NCI-H146 treated with DMSO at 0.1 percent for 48 hours (cell line): ENCODE results near the gene HIVEP1.
"Not testable (repeated sequence)": the region's sequence is repeated elsewhere in the genome, so short reads cannot be mapped to it uniquely, and the experiment has no call there.

Source experiments
- DNase-seq: peaks from one replicate; lab custom pipeline; 2025; ENCODE audit not compliant: unreplicated experiment; lab: John Stamatoyannopoulos, UW

The HIVEP1 gene

DNA sequence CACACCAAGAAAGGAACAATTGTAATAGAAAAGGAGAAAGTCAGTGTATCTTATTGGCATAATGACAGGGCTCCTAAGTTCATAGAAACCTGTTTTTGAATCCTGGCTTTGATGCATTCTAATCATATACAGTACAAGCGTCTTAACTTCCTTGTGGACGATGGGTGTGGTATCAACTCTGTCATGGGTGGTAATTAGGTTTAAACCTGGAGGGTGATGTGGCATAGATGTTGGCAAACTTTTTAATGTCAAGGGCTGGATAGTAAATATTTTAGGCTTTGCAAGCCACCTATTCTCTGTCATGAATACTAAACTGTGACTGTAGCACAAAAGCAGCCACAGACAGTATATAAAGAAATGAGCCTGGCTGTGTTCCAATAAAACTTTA lies 139.3 kb downstream of the HIVEP1 start:
- no peak for DNase-seq

DNA sequence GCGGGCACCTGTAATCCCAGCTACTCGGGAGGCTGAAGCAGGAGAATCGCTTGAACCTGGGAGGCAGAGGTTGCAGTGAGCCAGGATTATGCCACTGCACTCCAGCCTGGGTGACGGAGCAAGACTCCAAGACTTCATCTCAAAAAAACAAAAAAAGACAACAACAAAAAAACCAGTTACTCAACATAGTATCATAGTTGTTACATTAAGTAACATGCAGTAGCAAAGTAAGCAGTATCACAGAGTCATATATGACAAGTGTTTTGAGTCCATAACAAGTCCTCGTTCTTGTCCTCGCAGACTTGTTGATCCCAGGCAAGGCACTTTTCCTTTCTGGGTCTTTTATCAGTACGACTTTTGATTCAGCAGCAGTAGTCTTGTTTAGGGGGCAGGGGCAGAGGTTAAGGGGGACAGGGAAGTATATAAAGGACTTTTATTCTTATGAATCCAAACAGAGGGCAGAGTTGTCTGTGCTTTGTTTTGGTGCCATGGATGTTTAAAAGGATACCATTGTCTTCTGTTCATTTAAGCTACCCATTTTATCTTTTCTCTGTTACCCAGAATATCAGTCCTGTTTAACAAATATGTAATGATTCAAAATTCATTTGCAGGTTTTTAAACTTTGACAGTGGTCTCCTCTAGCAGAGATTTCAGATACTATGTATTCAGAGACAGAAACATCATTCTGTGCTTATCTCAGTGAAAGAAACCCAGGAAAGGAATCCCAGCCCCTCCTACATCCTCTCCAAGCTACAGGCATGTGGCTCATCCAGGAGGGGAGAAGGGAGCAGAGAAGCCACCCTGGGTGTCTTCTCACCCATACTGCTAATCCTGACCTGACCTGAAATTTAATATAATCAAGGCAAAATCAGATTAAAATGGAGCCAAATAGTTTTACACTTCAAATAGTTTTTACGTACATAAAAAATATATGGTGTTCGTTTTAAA lies 140.2 kb downstream of the HIVEP1 start:
- DNase-seq: no peak

DNA sequence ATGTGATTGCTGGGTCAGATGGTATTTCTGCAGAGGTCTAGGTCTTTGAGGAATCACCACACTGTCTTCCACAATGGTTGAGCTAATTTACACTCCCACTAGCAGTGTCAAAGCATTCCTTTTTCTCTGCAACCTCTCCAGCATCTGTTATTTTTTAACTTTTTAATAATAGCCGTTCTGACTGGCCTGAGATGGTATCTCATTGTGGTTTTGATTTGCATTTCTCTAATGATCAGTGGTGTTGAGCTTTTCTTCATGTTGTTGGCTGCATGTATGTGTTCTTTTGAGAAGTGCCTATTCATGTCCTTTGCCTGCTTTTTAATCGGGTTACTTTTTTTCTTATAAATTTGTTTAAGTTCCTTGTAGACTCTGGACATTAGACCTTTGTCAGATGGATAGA lies 143.7 kb downstream of the HIVEP1 start:
- DNase-seq: not testable (repeated sequence)

- DNase-seq: no peak
Observed at GRCh38 chr6:12158686-12159415, 146.7 kb downstream of the HIVEP1 start.

DNA sequence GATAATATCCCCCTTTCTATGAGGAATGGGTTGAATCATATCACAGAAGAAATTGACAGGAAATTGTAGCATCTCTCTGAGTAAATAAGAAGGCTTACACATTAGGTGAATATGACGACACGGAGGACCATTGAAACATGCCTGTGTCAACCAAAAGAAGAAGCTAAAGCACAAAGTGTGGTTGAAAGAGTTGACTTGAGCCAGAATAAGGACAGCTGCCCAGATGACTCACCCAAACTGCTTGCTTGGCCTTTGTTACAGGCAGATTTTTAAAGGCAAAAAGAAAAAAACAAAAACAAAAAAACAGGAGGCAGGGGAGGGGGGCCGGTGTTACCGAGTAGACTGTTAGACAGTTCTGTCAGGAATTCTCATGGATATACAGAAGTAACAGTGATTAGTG lies 148.2 kb downstream of the HIVEP1 start:
- DNase-seq: no peak

- DNase-seq: no peak
Observed at GRCh38 chr6:12162213-12162612, 150.1 kb downstream of the HIVEP1 start.

GRCh38 chr6:12163149-12163548 lies 151.0 kb downstream of the HIVEP1 start:
- DNase-seq: no peak

GRCh38 chr6:12163744-12164507 lies 151.8 kb downstream of the HIVEP1 start:
- no peak for DNase-seq

- no peak for DNase-seq
Observed at GRCh38 chr6:12164508-12164770, 152.3 kb downstream of the HIVEP1 start.

- no peak for DNase-seq
Observed at GRCh38 chr6:12165297-12165696, 153.2 kb downstream of the HIVEP1 start.

- no peak for DNase-seq
Observed at GRCh38 chr6:12165722-12166280, 153.7 kb downstream of the HIVEP1 start.

- no peak for DNase-seq
Observed at GRCh38 chr6:12169377-12169776, 157.3 kb downstream of the HIVEP1 start.

DNA sequence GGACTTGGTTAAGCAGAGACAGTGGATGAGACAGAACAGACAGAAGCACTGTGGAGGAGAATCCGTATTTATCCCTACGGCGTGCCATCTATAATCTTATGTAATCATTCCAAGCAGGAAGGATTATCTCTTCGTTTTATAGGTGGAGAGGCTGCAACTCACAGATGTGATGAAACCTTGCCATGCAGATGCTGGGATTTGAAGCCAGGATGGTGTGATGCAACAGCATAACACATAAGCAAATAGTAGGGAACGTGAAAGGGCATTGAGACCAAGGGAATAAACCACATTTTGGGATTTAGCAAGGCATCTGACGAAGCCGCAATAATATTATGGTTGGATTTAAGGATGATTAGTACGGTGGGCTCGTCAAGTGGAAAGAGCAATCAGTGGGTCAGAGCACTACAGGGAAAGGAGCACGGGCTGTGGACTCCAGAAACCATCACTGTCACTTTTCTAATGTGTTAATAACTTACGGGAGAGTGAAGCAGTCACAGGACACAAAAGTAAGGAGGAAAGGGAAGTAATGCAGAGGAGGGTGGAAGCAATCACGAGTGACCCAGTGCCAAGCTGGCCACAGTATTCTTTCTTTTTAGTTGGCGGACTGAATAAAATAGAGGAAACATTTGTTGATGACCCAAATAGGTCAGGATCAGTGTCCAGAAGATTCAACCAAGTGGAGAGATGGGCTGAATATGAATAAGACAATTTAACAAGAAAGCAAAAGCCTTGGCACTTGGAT lies 158.4 kb downstream of the HIVEP1 start:
- no peak for DNase-seq

GRCh38 chr6:12171717-12172116 lies 159.6 kb downstream of the HIVEP1 start:
- DNase-seq: no peak

GRCh38 chr6:12172572-12172971 lies 160.5 kb downstream of the HIVEP1 start:
- DNase-seq: no peak

GRCh38 chr6:12173181-12173580 lies 161.1 kb downstream of the HIVEP1 start:
- no peak for DNase-seq

DNA sequence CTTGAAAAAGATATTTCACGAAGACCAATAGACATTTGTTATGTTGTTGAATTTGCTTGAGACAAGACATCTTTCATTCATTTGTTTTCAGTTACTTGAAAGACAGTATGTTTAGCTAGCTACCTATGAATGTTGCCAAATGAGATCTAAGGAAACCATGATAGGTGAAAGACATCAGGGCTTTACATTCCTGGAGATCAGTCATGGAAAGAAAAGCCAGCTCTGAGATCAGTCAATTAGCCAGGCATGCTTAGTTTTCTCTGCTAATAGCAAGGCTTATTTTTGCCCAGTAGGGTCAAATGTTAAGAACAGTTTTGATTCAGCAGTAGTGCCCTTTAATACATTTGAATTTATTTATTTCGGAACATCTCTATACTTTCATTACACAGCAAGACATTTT lies 161.5 kb downstream of the HIVEP1 start:
- no peak for DNase-seq

GRCh38 chr6:12174878-12175277 lies 162.8 kb downstream of the HIVEP1 start:
- DNase-seq: no peak

GRCh38 chr6:12175626-12176025 lies 163.5 kb downstream of the HIVEP1 start:
- DNase-seq: no peak

DNA sequence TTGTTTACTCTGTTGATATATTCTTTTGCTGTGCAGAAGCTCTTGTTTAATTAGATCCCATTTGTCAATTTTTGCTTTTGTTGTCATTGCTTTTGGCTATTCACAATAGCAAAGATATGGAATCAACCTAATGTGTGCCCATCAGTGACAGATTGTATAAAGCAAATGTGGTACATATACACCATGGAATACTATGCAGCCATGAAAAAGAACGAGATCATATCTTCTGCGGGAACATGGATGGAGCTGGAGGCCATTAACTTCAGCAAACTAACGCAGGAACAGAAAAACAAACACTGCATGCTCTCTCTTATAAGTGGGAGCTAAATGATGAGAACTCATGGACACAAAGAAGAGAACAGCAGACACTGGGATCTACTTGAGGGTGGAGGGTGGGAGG lies 164.7 kb downstream of the HIVEP1 start:
- not testable (repeated sequence) for DNase-seq

DNA sequence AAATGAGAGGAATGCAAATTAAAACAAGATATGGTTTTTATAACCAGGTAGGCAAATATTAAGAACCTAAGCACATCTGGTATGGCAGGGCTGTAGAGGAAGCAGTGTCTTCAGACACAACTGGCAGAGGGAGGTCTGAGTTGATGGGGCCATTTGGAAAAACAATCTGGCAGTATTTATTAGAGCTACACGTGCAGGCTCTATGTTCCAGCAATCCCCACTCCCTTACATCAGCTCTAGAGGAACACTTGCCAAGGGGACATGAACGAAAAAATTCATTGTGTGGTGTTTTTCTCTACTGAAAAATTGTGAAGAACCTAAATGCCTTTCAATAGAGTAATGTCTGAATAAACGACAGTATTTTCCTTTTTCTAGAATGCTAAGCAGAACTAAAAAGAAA lies 166.4 kb downstream of the HIVEP1 start:
- DNase-seq: no peak
